ENCODE data around the gene PLAAT4.
"Not testable (repeated sequence)": the region's sequence is repeated elsewhere in the genome, so short reads cannot be mapped to it uniquely, and the experiment has no call there.

PLAAT4 gene

GRCh38 chr11:63547061-63547460, 10.5 kb downstream of the PLAAT4 start:
- no peak for DNase-seq

- DNase-seq: no peak
Observed at GRCh38 chr11:63548178-63548577, 11.6 kb downstream of the PLAAT4 start.

GRCh38 chr11:63549411-63549810, 12.8 kb downstream of the PLAAT4 start:
- no peak for DNase-seq

- DNase-seq: not testable (repeated sequence)
Observed at GRCh38 chr11:63550156-63550700, 13.6 kb downstream of the PLAAT4 start.

- DNase-seq: no peak
Observed at GRCh38 chr11:63551091-63551888, 14.7 kb downstream of the PLAAT4 start.

GRCh38 chr11:63551889-63552266, 15.3 kb downstream of the PLAAT4 start:
- DNase-seq: no peak

- no peak for DNase-seq
Observed at GRCh38 chr11:63552921-63553320, 16.3 kb downstream of the PLAAT4 start.

GRCh38 chr11:63553759-63554158, 17.2 kb downstream of the PLAAT4 start:
- DNase-seq: peak; percentile 74 to 87

- DNase-seq: no peak
Observed at GRCh38 chr11:63554877-63555223, 18.2 kb downstream of the PLAAT4 start.

- no peak for DNase-seq
Observed at GRCh38 chr11:63556404-63557013, 19.9 kb downstream of the PLAAT4 start.

- no peak for DNase-seq
Observed at GRCh38 chr11:63557570-63557969, 21.0 kb downstream of the PLAAT4 start.

- no peak for DNase-seq
Observed at GRCh38 chr11:63558459-63559157, 22.0 kb downstream of the PLAAT4 start.

- DNase-seq: no peak
Observed at GRCh38 chr11:63560506-63561180, 24.0 kb downstream of the PLAAT4 start.

GRCh38 chr11:63563201-63564055, 26.8 kb downstream of the PLAAT4 start, which contains the start of gene PLAAT2:
PLAAT2 (minus strand) TSS chr11:63563379; CDS start chr11:63563324, 55 bp downstream.
- no peak for DNase-seq

GRCh38 chr11:63564056-63564774, 27.6 kb downstream of the PLAAT4 start:
- no peak for DNase-seq

GRCh38 chr11:63564784-63565350, 28.3 kb downstream of the PLAAT4 start:
- DNase-seq: no peak

GRCh38 chr11:63567044-63567840, 30.6 kb downstream of the PLAAT4 start:
- DNase-seq: no peak

GRCh38 chr11:63569570-63569969, 33.0 kb downstream of the PLAAT4 start:
- no peak for DNase-seq

- peak; percentile 50 to 62 for DNase-seq
Observed at GRCh38 chr11:63572026-63572688, 35.5 kb downstream of the PLAAT4 start.

Measured in Kasumi-1 (cell line).